ENCODE measurements around the gene NOL9.

- TF ChIP-seq POLR2A (IDR thresholded peaks at IDR 0.05) (no peak), CTCF (IDR thresholded peaks at IDR 0.05) (no peak), EP300 (IDR thresholded peaks at IDR 0.05) (no peak), POLR2AphosphoS5 (IDR thresholded peaks at IDR 0.05) (no peak)
Observed at GRCh38 chr1:6570987-6571386, 16.7 kb upstream of the NOL9 start.

All from upper lobe of left lung (tissue), 4 donors.